SK-N-MC (cell line): Measurements from ENCODE around the gene SGSM1.

Source experiments
- EZH2 ChIP-seq: fragments of 200-600 bp; sonication (generic); IDR thresholded peaks from one replicate; pipeline ENCODE4 v1.6.1; 2017; ENCODE audit warnings: antibody characterized with exemption
- POLR2AphosphoS5 ChIP-seq: IDR thresholded peaks from 2 replicates; pipeline ENCODE4 v1.6.1; 2012; ENCODE audit warnings: mild to moderate bottlenecking, low read depth, low read length, borderline replicate concordance

- TF ChIP-seq POLR2AphosphoS5: no peak
- no peak for TF ChIP-seq EZH2
Observed at GRCh38 chr22:24942301-24942700, 136.3 kb downstream of the SGSM1 start.
